Suprapubic skin (tissue), 3 donors: ENCODE data around the gene ZMYND10.

Experiments used
- CTCF ChIP-seq, 2 donors: fragments of 200-600 bp in 1 of 2; fragments of 450-650 bp in 1 of 2; sonication (generic) in 1 of 2; IDR thresholded peaks; one replicate each; pipeline ENCODE4 v1.5.1; 2016 to 2019; ENCODE audit warnings: antibody characterized with exemption in 2 of 2, mild to moderate bottlenecking in 1 of 2, moderate library complexity in 1 of 2
- POLR2AphosphoS5 ChIP-seq, 3 donors: sonication (generic); formaldehyde crosslinking; IDR thresholded peaks; one replicate each; pipeline ENCODE4 v1.6.1; 2017; ENCODE audit warnings: antibody characterized with exemption in 3 of 3

- TF ChIP-seq CTCF (IDR thresholded peaks at IDR 0.05) = no peak
- TF ChIP-seq POLR2AphosphoS5 (IDR thresholded peaks at IDR 0.05) = no peak
Observed at GRCh38 chr3:50390508-50391224, 45.1 kb upstream of the ZMYND10 start.
